HepG2 (cell line): Measurements from ENCODE around the gene PLD1. TPM values are rescaled to one million over a fixed set of nuclear protein-coding genes. Genes with fewer than 3 reads are reported as not detected.

Source experiments
- JARID2 ChIP-seq: sonication (generic); formaldehyde crosslinking; IDR thresholded peaks from 2 replicates; pipeline ENCODE4 v1.8.1; 2023; ENCODE audit warnings: missing genetic modification reagents, inconsistent platforms; ENCODE audit not compliant: insufficient replicate concordance
- KDM3A ChIP-seq: IDR thresholded peaks from 2 replicates; pipeline ENCODE4 v1.6.1; 2018; ENCODE audit warnings: low read depth, missing compliant biosample characterization
- KMT2A ChIP-seq: sonication (generic); formaldehyde crosslinking; IDR thresholded peaks from 2 replicates; pipeline ENCODE4 v1.4.0; 2020; ENCODE audit warnings: missing genetic modification reagents
- ONECUT2 ChIP-seq: sonication (generic); formaldehyde crosslinking; IDR thresholded peaks from 2 replicates; pipeline ENCODE4 v1.4.0; 2020; ENCODE audit warnings: missing genetic modification reagents
- PRMT3 ChIP-seq: sonication (generic); formaldehyde crosslinking; IDR thresholded peaks from 2 replicates; pipeline ENCODE4 v1.8.1; 2022; ENCODE audit warnings: low read depth, mild to moderate bottlenecking, moderate library complexity, missing genetic modification reagents, borderline replicate concordance
- SATB2 ChIP-seq: sonication (generic); formaldehyde crosslinking; IDR thresholded peaks from 2 replicates; pipeline ENCODE4 v1.5.0; 2020; ENCODE audit warnings: missing genetic modification reagents
- SSRP1 ChIP-seq: IDR thresholded peaks from 2 replicates; pipeline ENCODE4 v1.6.1; 2016; ENCODE audit warnings: control low read depth
- SYNCRIP ChIP-seq: fragments of 200-400 bp; formaldehyde crosslinking; IDR thresholded peaks from 2 replicates; pipeline ENCODE4 v1.6.1; 2018; ENCODE audit warnings: mild to moderate bottlenecking, low read depth, low read length; ENCODE audit not compliant: insufficient read depth
- ZNF101 ChIP-seq: sonication (generic); formaldehyde crosslinking; IDR thresholded peaks from 2 replicates; pipeline ENCODE4 v1.4.0; 2020; ENCODE audit warnings: mild to moderate bottlenecking, low read depth, missing genetic modification reagents, borderline replicate concordance
- ZNF737 ChIP-seq: sonication (generic); formaldehyde crosslinking; IDR thresholded peaks from 2 replicates; pipeline ENCODE4 v1.5.0; 2020; ENCODE audit warnings: missing genetic modification reagents, mild to moderate bottlenecking, borderline replicate concordance
- polyA plus RNA-seq, 8 experiments: library from polyadenylated mRNA; depleted of rRNA in 3 of 8; stranded (reverse) in 7 of 8; unstranded in 1 of 8; fragments of >200 nt; fragmentation: Illumina TruSeq in 4 of 8; extraction: Trizol in 4 of 8; gene quantifications; 2 replicates each; pipeline versions ENCODE4 v1.2.1 to v1.2.3, GENCODE V29; 2011 to 2016; ENCODE audit warnings: low read depth in 4 of 8, missing spikeins in 1 of 8, mixed read lengths in 1 of 8; ENCODE audit not compliant: insufficient read depth in 1 of 8
- total RNA-seq, 5 experiments: library from RNA; depleted of rRNA; stranded (reverse); fragments of >200 nt; fragmentation: Illumina TruSeq; extraction: Trizol; gene quantifications; 2 replicates each; pipeline ENCODE4 v1.2.3, GENCODE V29; 2016; ENCODE audit warnings: low read depth in 1 of 5
- TF ChIP-seq, protein P1 (sequence below): sonication (generic); formaldehyde crosslinking; IDR thresholded peaks from 2 replicates; pipeline ENCODE4 v1.5.0; 2020; ENCODE audit warnings: missing genetic modification reagents, mild to moderate bottlenecking, borderline replicate concordance
- TF ChIP-seq, protein P2 (sequence below): sonication (generic); formaldehyde crosslinking; IDR thresholded peaks from 2 replicates; pipeline ENCODE4 v1.4.0; 2020; ENCODE audit warnings: missing genetic modification reagents, borderline replicate concordance
- TF ChIP-seq, protein P3 (sequence below): sonication (generic); formaldehyde crosslinking; IDR thresholded peaks from 2 replicates; pipeline ENCODE4 v1.4.0; 2020; ENCODE audit warnings: missing genetic modification reagents
- TF ChIP-seq, protein P4 (sequence below): sonication (generic); formaldehyde crosslinking; IDR thresholded peaks from 2 replicates; pipeline ENCODE4 v1.4.0; 2020; ENCODE audit warnings: mild to moderate bottlenecking, missing genetic modification reagents

The PLD1 gene
- total and polyA plus RNA-seq, 2 of the 13 experiments (the other 11 are each of a cell fraction or from before 2014, with no cell fraction given), result 27.1 to 59.4 TPM

DNA sequence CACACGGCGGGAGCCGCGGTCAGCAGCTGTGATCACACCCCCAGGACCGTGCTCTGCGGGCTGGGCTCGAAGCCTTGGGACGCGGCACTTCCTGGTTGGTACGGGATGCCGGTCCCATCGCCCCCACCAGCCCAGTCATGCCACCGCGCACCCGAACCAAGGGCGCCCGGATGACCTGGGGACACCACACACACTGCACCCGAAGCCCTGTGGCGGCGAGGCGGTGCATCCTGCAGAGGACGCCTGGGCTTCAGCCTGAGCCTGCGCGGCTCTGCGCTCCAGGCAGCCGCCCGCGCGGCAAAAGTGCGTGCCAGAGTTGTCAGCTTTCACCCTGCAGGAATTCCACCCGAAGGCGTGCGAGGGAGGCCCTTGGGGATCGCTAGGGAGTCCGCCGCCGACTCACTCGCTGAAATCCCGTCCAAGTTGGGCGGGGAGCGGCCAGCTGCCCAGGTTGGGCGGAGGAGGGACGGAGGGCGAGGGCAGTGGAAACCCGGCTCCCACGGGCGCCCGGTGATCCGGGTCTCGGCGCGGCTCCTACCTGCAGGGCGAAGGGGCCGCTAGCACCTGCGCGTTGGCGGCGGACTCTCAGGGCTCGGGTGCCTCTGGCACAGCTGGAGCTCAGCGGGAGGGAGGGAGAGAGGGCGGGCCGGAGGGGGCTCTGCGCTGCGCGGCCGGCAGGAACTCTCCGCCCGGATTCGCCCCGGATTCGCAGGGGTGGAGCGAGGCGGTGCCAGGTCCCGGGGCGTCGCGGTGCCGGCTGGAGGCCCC lies at the start of gene PLD1 (continued):
- TF ChIP-seq KDM3A (CRISPR knock-in tag) (0 out of 2 replicates have a peak, but pooled peaks have one; percentile 48), ONECUT2 (peak; percentile 38; the same call in 1 of the 2 replicates), JARID2 (CRISPR knock-in tag) (no peak), SSRP1 (CRISPR knock-in tag) (no peak), ZNF737 (no peak), SATB2 (CRISPR knock-in tag) (no peak; the same call in 1 of the 2 replicates), KMT2A (CRISPR knock-in tag) (peak; percentile 72), ZNF101 (CRISPR knock-in tag) (no peak), SYNCRIP (no peak), PRMT3 (CRISPR knock-in tag) (peak; percentile 78; the same call in 1 of the 2 replicates)
- TF ChIP-seq, protein P1, sequence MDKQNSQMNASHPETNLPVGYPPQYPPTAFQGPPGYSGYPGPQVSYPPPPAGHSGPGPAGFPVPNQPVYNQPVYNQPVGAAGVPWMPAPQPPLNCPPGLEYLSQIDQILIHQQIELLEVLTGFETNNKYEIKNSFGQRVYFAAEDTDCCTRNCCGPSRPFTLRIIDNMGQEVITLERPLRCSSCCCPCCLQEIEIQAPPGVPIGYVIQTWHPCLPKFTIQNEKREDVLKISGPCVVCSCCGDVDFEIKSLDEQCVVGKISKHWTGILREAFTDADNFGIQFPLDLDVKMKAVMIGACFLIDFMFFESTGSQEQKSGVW (CRISPR knock-in tag), result no peak
- TF ChIP-seq, protein P2, sequence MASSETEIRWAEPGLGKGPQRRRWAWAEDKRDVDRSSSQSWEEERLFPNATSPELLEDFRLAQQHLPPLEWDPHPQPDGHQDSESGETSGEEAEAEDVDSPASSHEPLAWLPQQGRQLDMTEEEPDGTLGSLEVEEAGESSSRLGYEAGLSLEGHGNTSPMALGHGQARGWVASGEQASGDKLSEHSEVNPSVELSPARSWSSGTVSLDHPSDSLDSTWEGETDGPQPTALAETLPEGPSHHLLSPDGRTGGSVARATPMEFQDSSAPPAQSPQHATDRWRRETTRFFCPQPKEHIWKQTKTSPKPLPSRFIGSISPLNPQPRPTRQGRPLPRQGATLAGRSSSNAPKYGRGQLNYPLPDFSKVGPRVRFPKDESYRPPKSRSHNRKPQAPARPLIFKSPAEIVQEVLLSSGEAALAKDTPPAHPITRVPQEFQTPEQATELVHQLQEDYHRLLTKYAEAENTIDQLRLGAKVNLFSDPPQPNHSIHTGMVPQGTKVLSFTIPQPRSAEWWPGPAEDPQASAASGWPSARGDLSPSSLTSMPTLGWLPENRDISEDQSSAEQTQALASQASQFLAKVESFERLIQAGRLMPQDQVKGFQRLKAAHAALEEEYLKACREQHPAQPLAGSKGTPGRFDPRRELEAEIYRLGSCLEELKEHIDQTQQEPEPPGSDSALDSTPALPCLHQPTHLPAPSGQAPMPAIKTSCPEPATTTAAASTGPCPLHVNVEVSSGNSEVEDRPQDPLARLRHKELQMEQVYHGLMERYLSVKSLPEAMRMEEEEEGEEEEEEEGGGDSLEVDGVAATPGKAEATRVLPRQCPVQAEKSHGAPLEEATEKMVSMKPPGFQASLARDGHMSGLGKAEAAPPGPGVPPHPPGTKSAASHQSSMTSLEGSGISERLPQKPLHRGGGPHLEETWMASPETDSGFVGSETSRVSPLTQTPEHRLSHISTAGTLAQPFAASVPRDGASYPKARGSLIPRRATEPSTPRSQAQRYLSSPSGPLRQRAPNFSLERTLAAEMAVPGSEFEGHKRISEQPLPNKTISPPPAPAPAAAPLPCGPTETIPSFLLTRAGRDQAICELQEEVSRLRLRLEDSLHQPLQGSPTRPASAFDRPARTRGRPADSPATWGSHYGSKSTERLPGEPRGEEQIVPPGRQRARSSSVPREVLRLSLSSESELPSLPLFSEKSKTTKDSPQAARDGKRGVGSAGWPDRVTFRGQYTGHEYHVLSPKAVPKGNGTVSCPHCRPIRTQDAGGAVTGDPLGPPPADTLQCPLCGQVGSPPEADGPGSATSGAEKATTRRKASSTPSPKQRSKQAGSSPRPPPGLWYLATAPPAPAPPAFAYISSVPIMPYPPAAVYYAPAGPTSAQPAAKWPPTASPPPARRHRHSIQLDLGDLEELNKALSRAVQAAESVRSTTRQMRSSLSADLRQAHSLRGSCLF (CRISPR knock-in tag), result 0 out of 2 replicates have a peak, but pooled peaks have one; percentile 7
- TF ChIP-seq, protein P3, sequence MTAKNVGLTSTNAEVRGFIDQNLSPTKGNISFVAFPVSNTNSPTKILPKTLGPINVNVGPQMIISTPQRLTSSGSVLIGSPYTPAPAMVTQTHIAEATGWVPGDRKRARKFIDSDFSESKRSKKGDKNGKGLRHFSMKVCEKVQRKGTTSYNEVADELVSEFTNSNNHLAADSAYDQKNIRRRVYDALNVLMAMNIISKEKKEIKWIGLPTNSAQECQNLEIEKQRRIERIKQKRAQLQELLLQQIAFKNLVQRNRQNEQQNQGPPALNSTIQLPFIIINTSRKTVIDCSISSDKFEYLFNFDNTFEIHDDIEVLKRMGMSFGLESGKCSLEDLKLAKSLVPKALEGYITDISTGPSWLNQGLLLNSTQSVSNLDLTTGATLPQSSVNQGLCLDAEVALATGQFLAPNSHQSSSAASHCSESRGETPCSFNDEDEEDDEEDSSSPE (CRISPR knock-in tag), result peak; percentile 76; the same call in 1 of the 2 replicates
- TF ChIP-seq, protein P4, sequence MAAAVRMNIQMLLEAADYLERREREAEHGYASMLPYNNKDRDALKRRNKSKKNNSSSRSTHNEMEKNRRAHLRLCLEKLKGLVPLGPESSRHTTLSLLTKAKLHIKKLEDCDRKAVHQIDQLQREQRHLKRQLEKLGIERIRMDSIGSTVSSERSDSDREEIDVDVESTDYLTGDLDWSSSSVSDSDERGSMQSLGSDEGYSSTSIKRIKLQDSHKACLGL (CRISPR knock-in tag), result peak; percentile 85; the same call in 1 of the 2 replicates
